WTC11 (cell line): ENCODE data around the gene ETV3. TPM values are rescaled to one million over a fixed set of nuclear protein-coding genes. Genes with fewer than 3 reads are reported as not detected.

ENCODE experiments used
- ATAC-seq: fragments of 200-7000 bp; cut with Tn5 transposase; 2 replicates; pipeline ENCODE4 v1.10.0; 2021; ENCODE audit warnings: mild to moderate bottlenecking, moderate library complexity
- CTCF ChIA-PET: fragments of 300-600 bp; sonication (Branson Sonifier 250); formaldehyde crosslinking; loops from one replicate; lab custom pipeline; 2021; ENCODE audit warnings: antibody characterized with exemption; lab: Charles Lee
- POLR2A ChIA-PET: fragments of 350-600 bp; sonication (Branson Sonifier 250); formaldehyde crosslinking; loops from one replicate; lab custom pipeline; 2021; ENCODE audit warnings: antibody characterized with exemption; lab: Charles Lee
- DNase-seq: peaks from one replicate; pipeline ENCODE4 v3.0.0; 2021; ENCODE audit warnings: low spot score
- H3K27ac Mint-ChIP-seq: 2 replicates; pipeline ENCODE4 v1.8.0; 2021; ENCODE audit warnings: mixed read lengths
- H3K27me3 Mint-ChIP-seq: 2 replicates; pipeline ENCODE4 v1.8.0; 2021; ENCODE audit warnings: low read depth, mild to moderate bottlenecking, moderate library complexity, mixed read lengths
- H3K36me3 Mint-ChIP-seq: 2 replicates; pipeline ENCODE4 v1.8.0; 2021; ENCODE audit warnings: mixed read lengths
- H3K4me1 Mint-ChIP-seq: 2 replicates; pipeline ENCODE4 v1.8.0; 2022; ENCODE audit warnings: mixed read lengths
- H3K4me3 Mint-ChIP-seq: 2 replicates; pipeline ENCODE4 v1.8.0; 2021; ENCODE audit warnings: mild to moderate bottlenecking, moderate library complexity, mixed read lengths
- H3K9me3 Mint-ChIP-seq: 2 replicates; pipeline ENCODE4 v1.8.0; 2021; ENCODE audit warnings: mixed read lengths
- ATF1 ChIP-seq: sonication (generic); formaldehyde crosslinking; IDR thresholded peaks from 2 replicates; pipeline ENCODE4 v1.8.1; 2023; ENCODE audit warnings: mild to moderate bottlenecking, moderate library complexity, missing genetic modification reagents
- ELF4 ChIP-seq: sonication (generic); formaldehyde crosslinking; IDR thresholded peaks from 2 replicates; pipeline ENCODE4 v1.8.1; 2022; ENCODE audit warnings: low read depth, mild to moderate bottlenecking, moderate library complexity, missing genetic modification reagents
- EMX1 ChIP-seq: fragments of 250-450 bp; sonication (Bioruptor Pico); IDR thresholded peaks from 2 replicates; pipeline ENCODE4 v1.8.0; 2021; ENCODE audit warnings: mild to moderate bottlenecking
- FOXJ3 ChIP-seq: sonication (generic); formaldehyde crosslinking; IDR thresholded peaks from 2 replicates; pipeline ENCODE4 v1.9.0; 2021; ENCODE audit warnings: missing genetic modification reagents, mild to moderate bottlenecking, borderline replicate concordance
- GRHL2 ChIP-seq: fragments of 250-450 bp; sonication (Bioruptor Pico); IDR thresholded peaks from 2 replicates; pipeline ENCODE4 v1.8.0; 2022; ENCODE audit warnings: mild to moderate bottlenecking, moderate library complexity; ENCODE audit not compliant: insufficient replicate concordance, severe bottlenecking
- HMGA2 ChIP-seq: fragments of 250-450 bp; sonication (Bioruptor Pico); IDR thresholded peaks from 2 replicates; pipeline ENCODE4 v1.4.0; 2021; ENCODE audit warnings: mild to moderate bottlenecking, moderate library complexity
- JUN ChIP-seq: sonication (generic); formaldehyde crosslinking; IDR thresholded peaks from 2 replicates; pipeline ENCODE4 v1.8.0; 2023; ENCODE audit warnings: mild to moderate bottlenecking, missing genetic modification reagents
- MXD4 ChIP-seq: fragments of 250-450 bp; sonication (Bioruptor Pico); IDR thresholded peaks from 2 replicates; pipeline ENCODE4 v1.8.0; 2021; ENCODE audit warnings: mild to moderate bottlenecking, moderate library complexity, borderline replicate concordance
- MYBL2 ChIP-seq: sonication (generic); formaldehyde crosslinking; IDR thresholded peaks from 2 replicates; pipeline ENCODE4 v1.8.1; 2023; ENCODE audit warnings: mild to moderate bottlenecking, moderate library complexity, missing genetic modification reagents
- NR2C2 ChIP-seq: sonication (generic); formaldehyde crosslinking; IDR thresholded peaks from 2 replicates; pipeline ENCODE4 v1.8.0; 2022; ENCODE audit warnings: mild to moderate bottlenecking, missing genetic modification reagents
- SMAD3 ChIP-seq: sonication (generic); formaldehyde crosslinking; IDR thresholded peaks from 2 replicates; pipeline ENCODE4 v1.8.0; 2022; ENCODE audit warnings: missing genetic modification reagents, mild to moderate bottlenecking, borderline replicate concordance
- ZBTB21 ChIP-seq: sonication (generic); formaldehyde crosslinking; IDR thresholded peaks from 2 replicates; pipeline ENCODE4 v1.8.1; 2023; ENCODE audit warnings: mild to moderate bottlenecking, missing genetic modification reagents, borderline replicate concordance
- ZNF219 ChIP-seq: sonication (generic); formaldehyde crosslinking; IDR thresholded peaks from 2 replicates; pipeline ENCODE4 v1.8.0; 2023; ENCODE audit warnings: missing genetic modification reagents, mild to moderate bottlenecking, borderline replicate concordance
- ZNF317 ChIP-seq: sonication (generic); formaldehyde crosslinking; IDR thresholded peaks from 2 replicates; pipeline ENCODE4 v1.8.1; 2023; ENCODE audit warnings: low read depth, mild to moderate bottlenecking, moderate library complexity, missing genetic modification reagents, borderline replicate concordance
- ZNF671 ChIP-seq: fragments of 250-450 bp; sonication (Bioruptor Pico); IDR thresholded peaks from 2 replicates; pipeline ENCODE4 v1.8.0; 2021; ENCODE audit warnings: mild to moderate bottlenecking
- total RNA-seq: library from RNA; stranded (reverse); gene quantifications from 3 replicates; pipeline ENCODE4 v1.2.3, GENCODE V29; 2021
- TF ChIP-seq, protein P1 (sequence below): fragments of 250-450 bp; sonication (Bioruptor Pico); IDR thresholded peaks from 2 replicates; pipeline ENCODE4 v1.9.0; 2021; ENCODE audit warnings: mild to moderate bottlenecking
- TF ChIP-seq, protein P2 (sequence below): sonication (generic); formaldehyde crosslinking; conservative IDR thresholded peaks from 2 replicates; pipeline ENCODE4 v1.8.1; 2023; ENCODE audit warnings: mild to moderate bottlenecking, low read depth, missing genetic modification reagents, moderate library complexity
- TF ChIP-seq, protein P3 (sequence below): sonication (generic); formaldehyde crosslinking; IDR thresholded peaks from 2 replicates; pipeline ENCODE4 v1.8.0; 2022; ENCODE audit warnings: mild to moderate bottlenecking, missing genetic modification reagents
- TF ChIP-seq, protein P4 (sequence below): sonication (generic); formaldehyde crosslinking; IDR thresholded peaks from 2 replicates; pipeline ENCODE4 v1.8.0; 2023; ENCODE audit warnings: missing genetic modification reagents
- TF ChIP-seq, protein P5 (sequence below): fragments of 250-450 bp; sonication (Bioruptor Pico); IDR thresholded peaks from 2 replicates; pipeline ENCODE4 v1.9.0; 2021; ENCODE audit warnings: mild to moderate bottlenecking, borderline replicate concordance

ETV3 gene
- total RNA-seq, 1 experiment from 2014 or later: 26.0 TPM

DNA sequence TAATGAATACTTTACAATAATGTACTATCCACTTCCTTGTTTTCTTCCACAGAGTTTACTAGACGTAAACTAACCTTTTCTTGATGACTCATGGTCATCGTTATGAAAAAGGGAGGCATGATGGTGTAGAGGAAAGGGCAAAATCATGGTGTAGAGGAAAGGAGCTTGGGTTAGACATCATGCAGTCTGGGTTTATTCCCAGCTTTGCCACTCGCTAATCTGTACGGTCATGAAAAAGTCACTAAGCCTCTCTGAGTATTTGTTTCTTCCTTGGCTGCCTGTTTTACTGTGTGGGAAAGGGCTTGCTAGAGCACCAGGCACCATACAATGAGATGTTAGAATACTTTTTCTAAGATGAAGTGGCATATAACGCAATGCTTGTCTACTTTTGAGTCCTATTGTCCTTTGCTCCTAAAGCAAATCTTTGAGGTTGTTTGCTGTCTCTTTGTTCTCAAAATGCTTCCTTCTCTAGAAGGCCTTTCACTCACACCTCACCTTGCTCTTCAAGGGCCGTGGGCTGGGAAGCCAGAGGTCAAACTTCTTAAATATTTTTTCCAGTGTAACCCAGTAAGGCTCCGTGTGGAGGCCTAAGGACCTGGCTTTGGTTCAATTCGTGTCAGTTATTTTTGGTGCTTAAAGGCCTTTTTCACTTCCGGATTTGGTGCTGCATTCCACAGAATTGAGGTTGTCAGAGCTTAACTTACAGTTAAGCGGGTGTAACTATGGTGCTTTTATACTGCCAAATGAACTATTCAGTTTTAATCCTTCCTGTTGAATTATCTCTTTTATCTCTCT, 9.9 kb upstream of the ETV3 start:
- POLR2A ChIA-PET: interaction anchor here (0.6 kb wide), 1 partner anchor 59 kb away, joined by 3 read pairs; no protein-coding TSS in a partner anchor
- H3K9me3 Mint-ChIP-seq: no peaks in the 10 kb centered on the region

DNA sequence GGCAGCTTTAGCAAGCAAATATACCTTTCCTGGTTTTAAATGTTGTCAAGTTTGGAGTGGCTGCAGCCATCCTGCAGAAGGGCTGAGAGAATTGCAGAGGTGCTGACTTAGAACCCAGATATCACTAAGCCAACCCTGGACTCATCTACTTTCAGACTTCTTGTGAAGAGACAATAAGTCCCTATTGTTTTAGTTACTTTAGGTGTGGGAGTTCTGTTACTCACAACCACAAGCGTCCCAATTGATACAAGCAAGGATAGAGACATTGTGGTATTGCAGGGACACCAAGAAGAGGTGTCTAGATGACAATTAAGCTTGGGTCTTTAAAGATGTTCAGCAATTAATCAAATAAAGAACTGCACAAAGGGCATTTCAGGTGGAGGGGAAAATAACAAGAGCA, 8.8 kb upstream of the ETV3 start:
- DNase-seq: no peak
- POLR2A ChIA-PET: no interaction called here
- H3K27ac Mint-ChIP-seq: no peak overlapping the region
- no peaks in the 10 kb centered on the region for H3K9me3 Mint-ChIP-seq
- TF ChIP-seq HMGA2 (CRISPR knock-in tag) (no peak), NR2C2 (CRISPR knock-in tag) (no peak), SMAD3 (CRISPR knock-in tag) (no peak), ZNF317 (CRISPR knock-in tag) (no peak), FOXJ3 (CRISPR knock-in tag) (no peak), ZBTB21 (CRISPR knock-in tag) (no peak), ATF1 (CRISPR knock-in tag) (no peak), ZNF219 (no peak), GRHL2 (no peak), EMX1 (CRISPR knock-in tag) (no peak)
- TF ChIP-seq, protein P1, sequence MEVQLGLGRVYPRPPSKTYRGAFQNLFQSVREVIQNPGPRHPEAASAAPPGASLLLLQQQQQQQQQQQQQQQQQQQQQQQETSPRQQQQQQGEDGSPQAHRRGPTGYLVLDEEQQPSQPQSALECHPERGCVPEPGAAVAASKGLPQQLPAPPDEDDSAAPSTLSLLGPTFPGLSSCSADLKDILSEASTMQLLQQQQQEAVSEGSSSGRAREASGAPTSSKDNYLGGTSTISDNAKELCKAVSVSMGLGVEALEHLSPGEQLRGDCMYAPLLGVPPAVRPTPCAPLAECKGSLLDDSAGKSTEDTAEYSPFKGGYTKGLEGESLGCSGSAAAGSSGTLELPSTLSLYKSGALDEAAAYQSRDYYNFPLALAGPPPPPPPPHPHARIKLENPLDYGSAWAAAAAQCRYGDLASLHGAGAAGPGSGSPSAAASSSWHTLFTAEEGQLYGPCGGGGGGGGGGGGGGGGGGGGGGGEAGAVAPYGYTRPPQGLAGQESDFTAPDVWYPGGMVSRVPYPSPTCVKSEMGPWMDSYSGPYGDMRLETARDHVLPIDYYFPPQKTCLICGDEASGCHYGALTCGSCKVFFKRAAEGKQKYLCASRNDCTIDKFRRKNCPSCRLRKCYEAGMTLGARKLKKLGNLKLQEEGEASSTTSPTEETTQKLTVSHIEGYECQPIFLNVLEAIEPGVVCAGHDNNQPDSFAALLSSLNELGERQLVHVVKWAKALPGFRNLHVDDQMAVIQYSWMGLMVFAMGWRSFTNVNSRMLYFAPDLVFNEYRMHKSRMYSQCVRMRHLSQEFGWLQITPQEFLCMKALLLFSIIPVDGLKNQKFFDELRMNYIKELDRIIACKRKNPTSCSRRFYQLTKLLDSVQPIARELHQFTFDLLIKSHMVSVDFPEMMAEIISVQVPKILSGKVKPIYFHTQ (CRISPR knock-in tag): no peak
- TF ChIP-seq, protein P2, sequence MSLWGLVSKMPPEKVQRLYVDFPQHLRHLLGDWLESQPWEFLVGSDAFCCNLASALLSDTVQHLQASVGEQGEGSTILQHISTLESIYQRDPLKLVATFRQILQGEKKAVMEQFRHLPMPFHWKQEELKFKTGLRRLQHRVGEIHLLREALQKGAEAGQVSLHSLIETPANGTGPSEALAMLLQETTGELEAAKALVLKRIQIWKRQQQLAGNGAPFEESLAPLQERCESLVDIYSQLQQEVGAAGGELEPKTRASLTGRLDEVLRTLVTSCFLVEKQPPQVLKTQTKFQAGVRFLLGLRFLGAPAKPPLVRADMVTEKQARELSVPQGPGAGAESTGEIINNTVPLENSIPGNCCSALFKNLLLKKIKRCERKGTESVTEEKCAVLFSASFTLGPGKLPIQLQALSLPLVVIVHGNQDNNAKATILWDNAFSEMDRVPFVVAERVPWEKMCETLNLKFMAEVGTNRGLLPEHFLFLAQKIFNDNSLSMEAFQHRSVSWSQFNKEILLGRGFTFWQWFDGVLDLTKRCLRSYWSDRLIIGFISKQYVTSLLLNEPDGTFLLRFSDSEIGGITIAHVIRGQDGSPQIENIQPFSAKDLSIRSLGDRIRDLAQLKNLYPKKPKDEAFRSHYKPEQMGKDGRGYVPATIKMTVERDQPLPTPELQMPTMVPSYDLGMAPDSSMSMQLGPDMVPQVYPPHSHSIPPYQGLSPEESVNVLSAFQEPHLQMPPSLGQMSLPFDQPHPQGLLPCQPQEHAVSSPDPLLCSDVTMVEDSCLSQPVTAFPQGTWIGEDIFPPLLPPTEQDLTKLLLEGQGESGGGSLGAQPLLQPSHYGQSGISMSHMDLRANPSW (CRISPR knock-in tag): no peak
- TF ChIP-seq, all 79 proteins: peak for 0
- CTCF ChIA-PET: interaction anchor here (0.6 to 2.4 kb wide), 4 partner anchors 9 to 180 kb away, joined by 3 to 11 read pairs (median 6); no protein-coding TSS in a partner anchor
- no peak overlapping the region for H3K4me3 Mint-ChIP-seq
- H3K36me3 Mint-ChIP-seq: no peaks in the 10 kb centered on the region
- no peak for ATAC-seq
- peaks cover 9% of the 10 kb centered on the region; the same call in 1 of the 2 replicates for H3K27me3 Mint-ChIP-seq
- H3K4me1 Mint-ChIP-seq: peaks cover 8% of the 10 kb centered on the region

More for the DNA sequence above, 9.9 kb upstream of the ETV3 start:
- Mint-ChIP-seq H3K27me3 (peaks cover 9% of the 10 kb centered on the region; the same call in 1 of the 2 replicates), H3K27ac (no peak overlapping the region), H3K4me1 (no peaks in the 10 kb centered on the region), H3K36me3 (no peaks in the 10 kb centered on the region), H3K4me3 (no peak overlapping the region)
- no peak for DNase-seq
- TF ChIP-seq ZNF671 (CRISPR knock-in tag) (no peak), MXD4 (CRISPR knock-in tag) (no peak), JUN (no peak), ELF4 (no peak), MYBL2 (CRISPR knock-in tag) (no peak)
- TF ChIP-seq, protein P3, sequence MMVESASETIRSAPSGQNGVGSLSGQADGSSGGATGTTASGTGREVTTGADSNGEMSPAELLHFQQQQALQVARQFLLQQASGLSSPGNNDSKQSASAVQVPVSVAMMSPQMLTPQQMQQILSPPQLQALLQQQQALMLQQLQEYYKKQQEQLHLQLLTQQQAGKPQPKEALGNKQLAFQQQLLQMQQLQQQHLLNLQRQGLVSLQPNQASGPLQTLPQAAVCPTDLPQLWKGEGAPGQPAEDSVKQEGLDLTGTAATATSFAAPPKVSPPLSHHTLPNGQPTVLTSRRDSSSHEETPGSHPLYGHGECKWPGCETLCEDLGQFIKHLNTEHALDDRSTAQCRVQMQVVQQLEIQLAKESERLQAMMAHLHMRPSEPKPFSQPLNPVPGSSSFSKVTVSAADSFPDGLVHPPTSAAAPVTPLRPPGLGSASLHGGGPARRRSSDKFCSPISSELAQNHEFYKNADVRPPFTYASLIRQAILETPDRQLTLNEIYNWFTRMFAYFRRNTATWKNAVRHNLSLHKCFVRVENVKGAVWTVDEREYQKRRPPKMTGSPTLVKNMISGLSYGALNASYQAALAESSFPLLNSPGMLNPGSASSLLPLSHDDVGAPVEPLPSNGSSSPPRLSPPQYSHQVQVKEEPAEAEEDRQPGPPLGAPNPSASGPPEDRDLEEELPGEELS (CRISPR knock-in tag): no peak
- TF ChIP-seq, protein P4, sequence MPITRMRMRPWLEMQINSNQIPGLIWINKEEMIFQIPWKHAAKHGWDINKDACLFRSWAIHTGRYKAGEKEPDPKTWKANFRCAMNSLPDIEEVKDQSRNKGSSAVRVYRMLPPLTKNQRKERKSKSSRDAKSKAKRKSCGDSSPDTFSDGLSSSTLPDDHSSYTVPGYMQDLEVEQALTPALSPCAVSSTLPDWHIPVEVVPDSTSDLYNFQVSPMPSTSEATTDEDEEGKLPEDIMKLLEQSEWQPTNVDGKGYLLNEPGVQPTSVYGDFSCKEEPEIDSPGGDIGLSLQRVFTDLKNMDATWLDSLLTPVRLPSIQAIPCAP (CRISPR knock-in tag): no peak
- TF ChIP-seq, protein P5, sequence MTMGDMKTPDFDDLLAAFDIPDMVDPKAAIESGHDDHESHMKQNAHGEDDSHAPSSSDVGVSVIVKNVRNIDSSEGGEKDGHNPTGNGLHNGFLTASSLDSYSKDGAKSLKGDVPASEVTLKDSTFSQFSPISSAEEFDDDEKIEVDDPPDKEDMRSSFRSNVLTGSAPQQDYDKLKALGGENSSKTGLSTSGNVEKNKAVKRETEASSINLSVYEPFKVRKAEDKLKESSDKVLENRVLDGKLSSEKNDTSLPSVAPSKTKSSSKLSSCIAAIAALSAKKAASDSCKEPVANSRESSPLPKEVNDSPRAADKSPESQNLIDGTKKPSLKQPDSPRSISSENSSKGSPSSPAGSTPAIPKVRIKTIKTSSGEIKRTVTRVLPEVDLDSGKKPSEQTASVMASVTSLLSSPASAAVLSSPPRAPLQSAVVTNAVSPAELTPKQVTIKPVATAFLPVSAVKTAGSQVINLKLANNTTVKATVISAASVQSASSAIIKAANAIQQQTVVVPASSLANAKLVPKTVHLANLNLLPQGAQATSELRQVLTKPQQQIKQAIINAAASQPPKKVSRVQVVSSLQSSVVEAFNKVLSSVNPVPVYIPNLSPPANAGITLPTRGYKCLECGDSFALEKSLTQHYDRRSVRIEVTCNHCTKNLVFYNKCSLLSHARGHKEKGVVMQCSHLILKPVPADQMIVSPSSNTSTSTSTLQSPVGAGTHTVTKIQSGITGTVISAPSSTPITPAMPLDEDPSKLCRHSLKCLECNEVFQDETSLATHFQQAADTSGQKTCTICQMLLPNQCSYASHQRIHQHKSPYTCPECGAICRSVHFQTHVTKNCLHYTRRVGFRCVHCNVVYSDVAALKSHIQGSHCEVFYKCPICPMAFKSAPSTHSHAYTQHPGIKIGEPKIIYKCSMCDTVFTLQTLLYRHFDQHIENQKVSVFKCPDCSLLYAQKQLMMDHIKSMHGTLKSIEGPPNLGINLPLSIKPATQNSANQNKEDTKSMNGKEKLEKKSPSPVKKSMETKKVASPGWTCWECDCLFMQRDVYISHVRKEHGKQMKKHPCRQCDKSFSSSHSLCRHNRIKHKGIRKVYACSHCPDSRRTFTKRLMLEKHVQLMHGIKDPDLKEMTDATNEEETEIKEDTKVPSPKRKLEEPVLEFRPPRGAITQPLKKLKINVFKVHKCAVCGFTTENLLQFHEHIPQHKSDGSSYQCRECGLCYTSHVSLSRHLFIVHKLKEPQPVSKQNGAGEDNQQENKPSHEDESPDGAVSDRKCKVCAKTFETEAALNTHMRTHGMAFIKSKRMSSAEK (CRISPR knock-in tag): no peak
- no peak for ATAC-seq
- CTCF ChIA-PET: interaction anchor here (1.5 to 2.4 kb wide), 2 partner anchors 8 to 58 kb away, joined by 9 to 11 read pairs; no protein-coding TSS in a partner anchor
